ENCODE data around the gene SEC16B.
"Not testable (repeated sequence)": the region's sequence is repeated elsewhere in the genome, so short reads cannot be mapped to it uniquely, and the experiment has no call there.

Gene SEC16B

GRCh38 chr1:177996957-177997356 is 27.1 kb upstream of the SEC16B start:
- peaks cover 3% of the 10 kb centered on the region; the same call in 1 of the 2 replicates for H3K4me1 ChIP-seq (ENCODE audit: insufficient read depth, low read length)
- H3K4me3 ChIP-seq (ENCODE audit: low read length), result no peak overlapping the region
- H3K36me3 ChIP-seq (ENCODE audit: insufficient read depth, low read depth, low read length), result no peaks in the 10 kb centered on the region
- H3K9me3 ChIP-seq (ENCODE audit: insufficient read depth, low read depth, low read length), result no peaks in the 10 kb centered on the region
- H3K27me3 ChIP-seq (ENCODE audit: insufficient read depth, low read length), result no peaks in the 10 kb centered on the region
- no peak overlapping the region for H3K9ac ChIP-seq (ENCODE audit: low read depth, low read length)
- H3K27ac ChIP-seq (ENCODE audit: low read length), result no peak overlapping the region

GRCh38 chr1:177995369-177995768 is 25.5 kb upstream of the SEC16B start:
- Histone ChIP-seq H3K4me3 (ENCODE audit: low read length) (no peak overlapping the region), H3K4me1 (ENCODE audit: insufficient read depth, low read length) (peaks cover 3% of the 10 kb centered on the region; the same call in 1 of the 2 replicates), H3K9ac (ENCODE audit: low read depth, low read length) (no peak overlapping the region), H3K36me3 (ENCODE audit: insufficient read depth, low read depth, low read length) (no peaks in the 10 kb centered on the region), H3K27me3 (ENCODE audit: insufficient read depth, low read length) (no peaks in the 10 kb centered on the region), H3K9me3 (ENCODE audit: insufficient read depth, low read depth, low read length) (no peaks in the 10 kb centered on the region), H3K27ac (ENCODE audit: low read length) (no peak overlapping the region)

GRCh38 chr1:177986281-177986680 is 16.4 kb upstream of the SEC16B start:
- not testable (repeated sequence) for H3K36me3 ChIP-seq (ENCODE audit: insufficient read depth, low read depth, low read length); H3K4me1 ChIP-seq (ENCODE audit: insufficient read depth, low read length); H3K27me3 ChIP-seq (ENCODE audit: insufficient read depth, low read length); H3K9ac ChIP-seq (ENCODE audit: low read depth, low read length); H3K27ac ChIP-seq (ENCODE audit: low read length); H3K4me3 ChIP-seq (ENCODE audit: low read length); H3K9me3 ChIP-seq (ENCODE audit: insufficient read depth, low read depth, low read length)

GRCh38 chr1:177984761-177985160 is 14.9 kb upstream of the SEC16B start:
- Histone ChIP-seq H3K36me3 (ENCODE audit: insufficient read depth, low read depth, low read length) (no peaks in the 10 kb centered on the region), H3K9ac (ENCODE audit: low read depth, low read length) (no peak overlapping the region), H3K4me3 (ENCODE audit: low read length) (no peak overlapping the region), H3K9me3 (ENCODE audit: insufficient read depth, low read depth, low read length) (no peaks in the 10 kb centered on the region), H3K27me3 (ENCODE audit: insufficient read depth, low read length) (no peaks in the 10 kb centered on the region), H3K4me1 (ENCODE audit: insufficient read depth, low read length) (peaks cover 4% of the 10 kb centered on the region; the same call in 1 of the 2 replicates), H3K27ac (ENCODE audit: low read length) (no peak overlapping the region)

GRCh38 chr1:177984136-177984525 is 14.3 kb upstream of the SEC16B start:
- no peaks in the 10 kb centered on the region for H3K9me3 ChIP-seq (ENCODE audit: insufficient read depth, low read depth, low read length)
- no peaks in the 10 kb centered on the region for H3K27me3 ChIP-seq (ENCODE audit: insufficient read depth, low read length)
- peaks cover 4% of the 10 kb centered on the region; the same call in 1 of the 2 replicates for H3K4me1 ChIP-seq (ENCODE audit: insufficient read depth, low read length)
- H3K36me3 ChIP-seq (ENCODE audit: insufficient read depth, low read depth, low read length), result no peaks in the 10 kb centered on the region
- H3K4me3 ChIP-seq (ENCODE audit: low read length), result no peak overlapping the region
- H3K9ac ChIP-seq (ENCODE audit: low read depth, low read length), result no peak overlapping the region
- H3K27ac ChIP-seq (ENCODE audit: low read length), result no peak overlapping the region

GRCh38 chr1:177983482-177984135 is 13.8 kb upstream of the SEC16B start:
- H3K4me1 ChIP-seq (ENCODE audit: insufficient read depth, low read length), result peaks cover 4% of the 10 kb centered on the region; the same call in 1 of the 2 replicates
- H3K9me3 ChIP-seq (ENCODE audit: insufficient read depth, low read depth, low read length), result no peaks in the 10 kb centered on the region
- no peaks in the 10 kb centered on the region for H3K27me3 ChIP-seq (ENCODE audit: insufficient read depth, low read length)
- no peak overlapping the region for H3K9ac ChIP-seq (ENCODE audit: low read depth, low read length)
- H3K27ac ChIP-seq (ENCODE audit: low read length), result no peak overlapping the region
- H3K36me3 ChIP-seq (ENCODE audit: insufficient read depth, low read depth, low read length), result no peaks in the 10 kb centered on the region
- no peak overlapping the region for H3K4me3 ChIP-seq (ENCODE audit: low read length)

- Histone ChIP-seq H3K4me1 (ENCODE audit: insufficient read depth, low read length) (peaks cover 4% of the 10 kb centered on the region; the same call in 1 of the 2 replicates), H3K27ac (ENCODE audit: low read length) (no peak overlapping the region), H3K9me3 (ENCODE audit: insufficient read depth, low read depth, low read length) (no peaks in the 10 kb centered on the region), H3K9ac (ENCODE audit: low read depth, low read length) (no peak overlapping the region), H3K27me3 (ENCODE audit: insufficient read depth, low read length) (no peaks in the 10 kb centered on the region), H3K4me3 (ENCODE audit: low read length) (no peak overlapping the region), H3K36me3 (ENCODE audit: insufficient read depth, low read depth, low read length) (no peaks in the 10 kb centered on the region)
These were observed 13.2 kb upstream of the SEC16B start for GRCh38 chr1:177983077-177983476.

GRCh38 chr1:177981200-177981599 is 11.3 kb upstream of the SEC16B start:
- H3K36me3 ChIP-seq (ENCODE audit: insufficient read depth, low read depth, low read length), result no peaks in the 10 kb centered on the region
- H3K4me3 ChIP-seq (ENCODE audit: low read length), result no peak overlapping the region
- peaks cover 4% of the 10 kb centered on the region; the same call in 1 of the 2 replicates for H3K4me1 ChIP-seq (ENCODE audit: insufficient read depth, low read length)
- H3K9ac ChIP-seq (ENCODE audit: low read depth, low read length), result no peak overlapping the region
- no peaks in the 10 kb centered on the region for H3K27me3 ChIP-seq (ENCODE audit: insufficient read depth, low read length)
- H3K9me3 ChIP-seq (ENCODE audit: insufficient read depth, low read depth, low read length), result no peaks in the 10 kb centered on the region; the same call in 1 of the 2 replicates
- H3K27ac ChIP-seq (ENCODE audit: low read length), result no peak overlapping the region

GRCh38 chr1:177979272-177979671 is 9.4 kb upstream of the SEC16B start:
- H3K4me1 ChIP-seq (ENCODE audit: insufficient read depth, low read length), result peaks cover 3% of the 10 kb centered on the region; the same call in 1 of the 2 replicates
- no peaks in the 10 kb centered on the region for H3K36me3 ChIP-seq (ENCODE audit: insufficient read depth, low read depth, low read length)
- H3K4me3 ChIP-seq (ENCODE audit: low read length), result no peak overlapping the region
- no peaks in the 10 kb centered on the region; the same call in 1 of the 2 replicates for H3K9me3 ChIP-seq (ENCODE audit: insufficient read depth, low read depth, low read length)
- no peaks in the 10 kb centered on the region for H3K27me3 ChIP-seq (ENCODE audit: insufficient read depth, low read length)
- no peak overlapping the region for H3K9ac ChIP-seq (ENCODE audit: low read depth, low read length)
- H3K27ac ChIP-seq (ENCODE audit: low read length), result no peak overlapping the region

- no peak overlapping the region for H3K27ac ChIP-seq (ENCODE audit: low read length)
- no peak overlapping the region for H3K9ac ChIP-seq (ENCODE audit: low read depth, low read length)
- no peaks in the 10 kb centered on the region for H3K36me3 ChIP-seq (ENCODE audit: insufficient read depth, low read depth, low read length)
- no peak overlapping the region for H3K4me3 ChIP-seq (ENCODE audit: low read length)
- no peaks in the 10 kb centered on the region for H3K27me3 ChIP-seq (ENCODE audit: insufficient read depth, low read length)
- H3K4me1 ChIP-seq (ENCODE audit: insufficient read depth, low read length), result no peaks in the 10 kb centered on the region
- H3K9me3 ChIP-seq (ENCODE audit: insufficient read depth, low read depth, low read length), result no peaks in the 10 kb centered on the region; the same call in 1 of the 2 replicates
These were observed 8.7 kb upstream of the SEC16B start for GRCh38 chr1:177978530-177978929.

GRCh38 chr1:177977141-177977540 is 7.3 kb upstream of the SEC16B start:
- no peaks in the 10 kb centered on the region; the same call in 1 of the 2 replicates for H3K9me3 ChIP-seq (ENCODE audit: insufficient read depth, low read depth, low read length)
- no peak overlapping the region for H3K27ac ChIP-seq (ENCODE audit: low read length)
- no peaks in the 10 kb centered on the region for H3K27me3 ChIP-seq (ENCODE audit: insufficient read depth, low read length)
- H3K9ac ChIP-seq (ENCODE audit: low read depth, low read length), result no peak overlapping the region
- no peaks in the 10 kb centered on the region for H3K4me1 ChIP-seq (ENCODE audit: insufficient read depth, low read length)
- no peak overlapping the region for H3K4me3 ChIP-seq (ENCODE audit: low read length)
- no peaks in the 10 kb centered on the region for H3K36me3 ChIP-seq (ENCODE audit: insufficient read depth, low read depth, low read length)

GRCh38 chr1:177976596-177976995 is 6.7 kb upstream of the SEC16B start:
- Histone ChIP-seq H3K27me3 (ENCODE audit: insufficient read depth, low read length) (no peaks in the 10 kb centered on the region), H3K9me3 (ENCODE audit: insufficient read depth, low read depth, low read length) (no peaks in the 10 kb centered on the region; the same call in 1 of the 2 replicates), H3K36me3 (ENCODE audit: insufficient read depth, low read depth, low read length) (no peaks in the 10 kb centered on the region), H3K4me1 (ENCODE audit: insufficient read depth, low read length) (no peaks in the 10 kb centered on the region), H3K4me3 (ENCODE audit: low read length) (no peak overlapping the region), H3K27ac (ENCODE audit: low read length) (no peak overlapping the region), H3K9ac (ENCODE audit: low read depth, low read length) (no peak overlapping the region)
